Thoracic aorta (tissue), 2 donors: ENCODE measurements around the gene ADI1. TPM values are rescaled to one million over a fixed set of nuclear protein-coding genes. Genes with fewer than 3 reads are reported as not detected.

Source experiments
- ATAC-seq: fragments of 150-250 bp; one replicate; pipeline ENCODE4 v1.8.0; 2017; ENCODE audit warnings: low read depth; ENCODE audit not compliant: insufficient number of reproducible peaks, low FRiP score
- DNase-seq: peaks from one replicate; pipeline ENCODE4 v3.0.0-alpha.2; 2020; ENCODE audit warnings: low spot score
- H3K27ac ChIP-seq, 2 donors: fragments of 200-600 bp; sonication (generic); 1 replicate in 1 of 2; 2 replicates in 1 of 2; pipeline ENCODE4 v1.5.1; 2016; ENCODE audit warnings: mild to moderate bottlenecking in 2 of 2, moderate library complexity in 2 of 2
- H3K27me3 ChIP-seq: fragments of 200-600 bp; sonication (generic); replicated peaks from 2 replicates; pipeline ENCODE4 v1.6.0; 2016; ENCODE audit warnings: mild to moderate bottlenecking; ENCODE audit not compliant: insufficient read depth
- H3K36me3 ChIP-seq: fragments of 200-600 bp; sonication (generic); one replicate; pipeline ENCODE4 v1.5.1; 2016
- H3K4me1 ChIP-seq, 2 donors: fragments of 200-600 bp; sonication (generic); 1 replicate in 1 of 2; 2 replicates in 1 of 2; pipeline versions ENCODE4 v1.5.1 to v1.6.0; 2016; ENCODE audit warnings: low read depth in 2 of 2, mild to moderate bottlenecking in 1 of 2; ENCODE audit not compliant: control insufficient read depth in 1 of 2
- H3K4me3 ChIP-seq: fragments of 200-600 bp; sonication (generic); 2 replicates; pipeline ENCODE4 v1.5.1; 2016; ENCODE audit warnings: mild to moderate bottlenecking
- H3K9me3 ChIP-seq: fragments of 200-600 bp; sonication (generic); 2 replicates; pipeline ENCODE4 v1.5.1; 2016
- total RNA-seq, 2 donors: library from RNA; depleted of rRNA; stranded (reverse); fragments of >200 nt; gene quantifications; one replicate each; pipeline versions ENCODE4 v1.1.0 to v1.2.3, GENCODE V29; 2016
- TF ChIP-seq, protein P1 (sequence below): fragments of 200-600 bp; sonication (generic); IDR thresholded peaks from one replicate; pipeline ENCODE4 v1.5.1; 2019; ENCODE audit warnings: antibody characterized with exemption

ADI1 gene
- total RNA-seq, 2 donors from 2014 or later, result 120 to 126 TPM

DNA sequence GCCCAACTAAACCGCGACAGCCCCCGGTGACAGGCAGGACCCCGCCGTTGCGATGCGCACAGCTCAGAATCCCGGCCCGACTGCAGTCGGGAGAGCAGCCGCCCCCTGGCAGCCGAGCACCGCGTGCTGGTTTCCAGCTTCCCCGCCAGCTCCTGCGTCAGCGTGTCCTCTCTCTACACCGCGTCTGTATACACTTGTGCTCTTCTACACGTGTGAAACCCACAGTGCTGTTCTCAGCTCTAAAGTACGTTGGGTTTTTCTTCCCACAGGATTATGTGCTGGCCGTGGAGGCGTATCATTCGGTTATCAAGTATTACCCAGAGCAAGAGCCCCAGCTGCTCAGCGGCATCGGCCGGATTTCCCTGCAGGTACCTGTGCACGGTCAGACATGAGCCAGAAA lies 54.0 kb downstream of the ADI1 start:
- H3K4me3 ChIP-seq, result no peak overlapping the region
- H3K36me3 ChIP-seq, result no peaks in the 10 kb centered on the region
- peak overlapping the region; percentile 91 to 97 for H3K27ac ChIP-seq
- H3K27me3 ChIP-seq, result no peaks in the 10 kb centered on the region
- ATAC-seq (no peak), DNase-seq (no peak)
- no peaks in the 10 kb centered on the region for H3K9me3 ChIP-seq
- TF ChIP-seq, protein P1, sequence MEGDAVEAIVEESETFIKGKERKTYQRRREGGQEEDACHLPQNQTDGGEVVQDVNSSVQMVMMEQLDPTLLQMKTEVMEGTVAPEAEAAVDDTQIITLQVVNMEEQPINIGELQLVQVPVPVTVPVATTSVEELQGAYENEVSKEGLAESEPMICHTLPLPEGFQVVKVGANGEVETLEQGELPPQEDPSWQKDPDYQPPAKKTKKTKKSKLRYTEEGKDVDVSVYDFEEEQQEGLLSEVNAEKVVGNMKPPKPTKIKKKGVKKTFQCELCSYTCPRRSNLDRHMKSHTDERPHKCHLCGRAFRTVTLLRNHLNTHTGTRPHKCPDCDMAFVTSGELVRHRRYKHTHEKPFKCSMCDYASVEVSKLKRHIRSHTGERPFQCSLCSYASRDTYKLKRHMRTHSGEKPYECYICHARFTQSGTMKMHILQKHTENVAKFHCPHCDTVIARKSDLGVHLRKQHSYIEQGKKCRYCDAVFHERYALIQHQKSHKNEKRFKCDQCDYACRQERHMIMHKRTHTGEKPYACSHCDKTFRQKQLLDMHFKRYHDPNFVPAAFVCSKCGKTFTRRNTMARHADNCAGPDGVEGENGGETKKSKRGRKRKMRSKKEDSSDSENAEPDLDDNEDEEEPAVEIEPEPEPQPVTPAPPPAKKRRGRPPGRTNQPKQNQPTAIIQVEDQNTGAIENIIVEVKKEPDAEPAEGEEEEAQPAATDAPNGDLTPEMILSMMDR, result no peak
- peaks cover 18 to 66% of the 10 kb centered on the region in 2 donors for H3K4me1 ChIP-seq

DNA sequence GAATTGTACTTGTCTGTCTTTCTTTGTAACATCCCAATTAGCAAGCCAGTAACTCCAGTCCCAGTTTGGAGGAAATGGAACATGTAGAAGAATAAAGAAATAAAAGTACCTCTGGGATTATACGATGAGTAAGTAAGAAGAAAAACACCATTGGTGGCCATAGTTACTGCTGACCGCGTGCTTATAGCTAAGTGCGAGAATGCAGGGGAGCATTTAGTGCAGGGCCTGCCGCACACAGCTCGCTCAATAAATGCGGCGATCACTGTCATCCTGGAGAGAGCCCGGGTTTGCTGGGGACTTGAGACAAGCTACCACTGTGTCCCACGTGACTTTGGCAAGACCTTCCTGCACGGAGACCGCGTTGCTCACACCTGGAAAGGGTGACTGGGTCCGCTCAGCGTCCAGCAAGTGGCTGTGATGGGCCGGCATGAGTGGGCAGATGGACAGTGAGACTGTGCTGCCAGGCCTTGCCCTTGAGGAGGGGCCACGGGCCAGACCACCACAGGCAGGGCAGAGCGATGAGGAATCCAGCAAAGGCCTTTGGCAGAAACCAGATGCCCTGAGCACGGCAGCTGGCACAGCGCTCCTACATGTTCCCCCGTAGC lies 54.8 kb downstream of the ADI1 start:
- peaks cover 14 to 58% of the 10 kb centered on the region in 2 donors for H3K4me1 ChIP-seq
- TF ChIP-seq, protein P1, result no peak
- DNase-seq, result no peak
- H3K9me3 ChIP-seq, result no peaks in the 10 kb centered on the region
- no peaks in the 10 kb centered on the region for H3K27me3 ChIP-seq
- no peak overlapping the region for H3K4me3 ChIP-seq
- ATAC-seq, result no peak
- H3K27ac ChIP-seq, result peak overlapping the region; percentile 91 to 97
- H3K36me3 ChIP-seq, result no peaks in the 10 kb centered on the region

DNA sequence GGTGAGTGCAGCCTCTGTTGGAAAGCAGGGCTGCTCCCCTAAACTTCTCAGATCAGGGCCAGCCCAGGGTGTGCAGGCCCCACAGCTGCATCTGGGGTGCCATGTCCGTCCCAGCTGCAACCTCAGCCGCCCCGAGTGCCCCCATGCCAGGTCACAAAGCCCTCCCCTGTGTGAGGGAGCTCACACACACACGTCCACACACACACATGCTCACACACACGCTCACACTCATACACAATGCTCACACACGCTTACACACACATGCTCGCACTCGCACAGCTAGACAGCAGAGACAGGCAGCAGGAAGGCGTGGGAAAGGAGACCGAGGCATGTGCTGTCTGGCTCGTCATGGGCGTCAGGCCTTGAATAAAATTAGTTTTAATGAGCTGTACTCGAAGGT lies 55.4 kb downstream of the ADI1 start:
- Histone ChIP-seq H3K4me1 (peaks cover 8 to 52% of the 10 kb centered on the region in 2 donors), H3K27me3 (no peaks in the 10 kb centered on the region), H3K27ac (peak overlapping the region; percentile 91 to 97), H3K36me3 (peaks cover 4% of the 10 kb centered on the region), H3K4me3 (no peak overlapping the region), H3K9me3 (no peaks in the 10 kb centered on the region)
- DNase-seq, result no peak
- ATAC-seq, result no peak
- TF ChIP-seq, protein P1, result no peak

DNA sequence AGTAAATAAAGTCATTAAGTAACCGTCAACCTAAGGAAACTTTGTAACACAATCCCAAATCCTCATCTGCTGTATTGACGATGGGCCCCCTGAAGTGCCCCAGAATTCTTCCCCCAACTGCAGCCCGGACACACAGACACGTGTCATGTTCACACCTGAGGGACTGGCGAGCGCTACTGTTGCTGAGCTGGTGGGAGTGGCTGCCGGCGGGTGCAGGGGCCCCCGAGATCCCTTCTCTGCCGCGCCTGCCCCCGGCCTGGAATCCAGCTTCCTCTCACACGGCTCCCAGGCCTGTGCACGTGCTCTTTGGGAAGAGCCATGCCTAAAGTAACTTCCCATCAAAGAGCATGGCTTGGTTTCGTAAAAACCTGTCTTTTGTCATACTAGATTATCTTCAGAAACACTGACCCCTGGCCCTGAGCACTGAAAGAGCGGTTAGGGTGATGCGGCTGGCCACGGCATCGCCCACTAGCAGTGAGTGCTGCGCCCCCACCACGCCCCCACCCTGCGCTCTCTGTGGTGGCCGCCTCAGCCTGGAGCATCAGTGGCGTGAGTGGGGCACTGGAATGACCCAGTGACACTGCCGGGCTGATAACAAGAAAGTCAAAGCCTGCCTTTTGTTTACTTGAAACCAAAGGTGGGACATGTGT lies 56.0 kb downstream of the ADI1 start:
- Histone ChIP-seq H3K36me3 (peaks cover 6% of the 10 kb centered on the region), H3K4me1 (peaks cover 8 to 46% of the 10 kb centered on the region in 2 donors), H3K27me3 (no peaks in the 10 kb centered on the region), H3K9me3 (no peaks in the 10 kb centered on the region), H3K27ac (peak overlapping the region in 1 of 2 donors; percentile 97), H3K4me3 (no peak overlapping the region)
- TF ChIP-seq, protein P1, result no peak
- DNase-seq, result no peak
- ATAC-seq, result no peak

DNA sequence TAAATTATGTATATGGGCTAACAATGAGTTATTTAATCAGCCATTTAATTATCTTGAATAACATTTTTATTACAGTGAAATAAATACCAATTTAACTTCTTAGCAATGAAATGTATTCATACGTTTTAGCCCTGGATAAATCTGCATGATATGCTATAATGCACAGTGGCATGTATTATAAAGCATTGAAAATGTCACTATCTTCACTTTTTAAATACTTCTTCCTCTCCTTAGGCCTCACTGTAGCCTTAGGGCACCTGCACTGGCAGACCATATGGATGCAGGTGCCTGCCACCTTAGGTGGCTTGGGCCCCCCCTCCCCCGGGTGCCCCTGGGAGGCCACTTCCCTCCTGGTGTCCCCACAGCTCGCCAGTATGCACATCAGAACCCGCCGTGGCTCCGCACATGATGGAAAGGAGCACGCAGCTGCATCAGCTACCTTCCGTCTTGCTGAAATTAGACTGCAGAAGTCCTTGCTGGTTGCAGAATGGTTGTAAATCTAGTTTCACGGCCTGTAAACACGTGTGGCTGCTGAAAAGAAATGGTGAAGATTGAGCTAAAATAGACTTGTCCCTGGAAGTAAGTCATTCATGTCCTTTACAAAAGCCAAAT lies 56.7 kb downstream of the ADI1 start:
- DNase-seq (no peak), ATAC-seq (no peak)
- Histone ChIP-seq H3K9me3 (no peaks in the 10 kb centered on the region), H3K4me1 (peaks cover 8 to 39% of the 10 kb centered on the region in 2 donors), H3K4me3 (no peak overlapping the region), H3K27ac (no peak overlapping the region), H3K36me3 (peaks cover 13% of the 10 kb centered on the region), H3K27me3 (no peaks in the 10 kb centered on the region)
- TF ChIP-seq, protein P1, result no peak
